HepG2 (cell line): Measurements from ENCODE around the gene KCNJ6. TPM values are rescaled to one million over a fixed set of nuclear protein-coding genes. Genes with fewer than 3 reads are reported as not detected.

ENCODE experiments used
- ATAC-seq: fragments of 200-7000 bp; cut with Tn5 transposase; 3 replicates; pipeline ENCODE4 v1.9.1; 2020; ENCODE audit warnings: mild to moderate bottlenecking, moderate library complexity
- BruUV-seq: library from RNA; stranded (reverse); fragments of 400-500 nt; replicated peaks from 2 replicates; lab custom pipeline; 2021; lab: Mats Ljungman, UMichigan
- CTCF ChIA-PET: fragments of 300-600 bp; formaldehyde crosslinking; extraction: SDS; loops from one replicate; lab custom pipeline; 2021; ENCODE audit warnings: low total read pairs, inconsistent platforms, low intra/inter-chr PET ratio; lab: Yijun Ruan, JAX
- POLR2A ChIA-PET: fragments of 350-600 bp; sonication (Branson Sonifier 250); formaldehyde crosslinking; loops from one replicate; lab custom pipeline; 2020; ENCODE audit warnings: antibody characterized with exemption, inconsistent platforms; lab: Yijun Ruan, JAX
- DNase-seq: peaks from one replicate; pipeline ENCODE4 v3.0.0-alpha.2; 2015; ENCODE audit warnings: low spot score
- FAIRE-seq: peaks from 3 replicates; lab custom pipeline; 2011; peaks lifted over from hg19 to GRCh38; lab: Jason Lieb, UNC
- H2AFZ ChIP-seq: one replicate; pipeline ENCODE4 v1.6.1; 2011; ENCODE audit warnings: low read length, inconsistent platforms
- H3K27ac ChIP-seq: fragments of 300-600 bp; 3 replicates; pipeline ENCODE4 v1.8.0; 2011; ENCODE audit warnings: mixed run types, mild to moderate bottlenecking, mixed read lengths, low read length, inconsistent platforms; ENCODE audit not compliant: insufficient read depth; ENCODE audit errors: extremely low read length
- H3K27me3 ChIP-seq, 2 experiments: fragments of 200-600 bp in 1 of 2; 2 replicates in 1 of 2; 3 replicates in 1 of 2; pipeline versions ENCODE4 v1.6.0 to v1.8.0; 2011; ENCODE audit warnings: low read length in 2 of 2, mild to moderate bottlenecking in 2 of 2, moderate library complexity in 2 of 2, inconsistent platforms in 1 of 2; ENCODE audit not compliant: insufficient read depth in 2 of 2, control insufficient read depth in 1 of 2
- H3K36me3 ChIP-seq, 2 experiments: fragments of 200-600 bp in 1 of 2; replicated peaks in 1 of 2; 2 replicates in 1 of 2; 3 replicates in 1 of 2; pipeline versions ENCODE4 v1.5.1 to v1.8.0; 2011; ENCODE audit warnings: low read length in 2 of 2, inconsistent platforms in 1 of 2; ENCODE audit not compliant: insufficient read depth in 2 of 2, control insufficient read depth in 1 of 2
- H3K4me1 ChIP-seq: 2 replicates; pipeline ENCODE4 v1.5.1; 2012; ENCODE audit warnings: low read length, inconsistent platforms; ENCODE audit not compliant: insufficient read depth
- H3K4me2 ChIP-seq: 2 replicates; pipeline ENCODE4 v1.6.0; 2011; ENCODE audit warnings: low read depth, low read length, inconsistent platforms
- H3K4me3 ChIP-seq, 3 experiments: fragments of 200-600 bp in 1 of 3; sonication (generic), shearing (Covaris generic) in 1 of 3; replicated peaks in 1 of 3; 2 replicates each; pipeline ENCODE4 v1.5.1; 2011 to 2016; ENCODE audit warnings: low read length in 3 of 3, inconsistent platforms in 2 of 3, low read depth in 2 of 3, mild to moderate bottlenecking in 2 of 3, control low read depth in 1 of 3, mixed read lengths in 1 of 3; ENCODE audit not compliant: insufficient read depth in 1 of 3
- H3K79me2 ChIP-seq: one replicate; pipeline ENCODE4 v1.6.1; 2011; ENCODE audit warnings: low read length, inconsistent platforms; ENCODE audit not compliant: insufficient read depth
- H3K9ac ChIP-seq: 2 replicates; pipeline ENCODE4 v1.6.0; 2011; ENCODE audit warnings: mild to moderate bottlenecking, low read depth, low read length, inconsistent platforms; ENCODE audit not compliant: insufficient read depth
- H3K9me3 ChIP-seq: 2 replicates; pipeline ENCODE4 v1.5.1; 2012; ENCODE audit warnings: mild to moderate bottlenecking, low read length
- H4K20me1 ChIP-seq: 2 replicates; pipeline ENCODE4 v1.6.0; 2011; ENCODE audit warnings: inconsistent platforms, mild to moderate bottlenecking, low read length, moderate library complexity; ENCODE audit not compliant: insufficient read depth
- CBX1 ChIP-seq: IDR thresholded peaks from one replicate; pipeline ENCODE4 v1.6.1; 2016; ENCODE audit warnings: antibody characterized with exemption, low read depth
- FOXO1 ChIP-seq: sonication (generic); formaldehyde crosslinking; IDR thresholded peaks from 2 replicates; pipeline ENCODE4 v1.4.0; 2020; ENCODE audit warnings: missing genetic modification reagents
- KLF15 ChIP-seq: sonication (generic); formaldehyde crosslinking; IDR thresholded peaks from 2 replicates; pipeline ENCODE4 v1.8.1; 2023; ENCODE audit warnings: borderline replicate concordance, mild to moderate bottlenecking, inconsistent platforms, missing genetic modification reagents, mixed read lengths
- MAF1 ChIP-seq: sonication (generic); formaldehyde crosslinking; IDR thresholded peaks from 2 replicates; pipeline ENCODE4 v1.5.0; 2020; ENCODE audit warnings: missing genetic modification reagents, borderline replicate concordance
- MBNL3 ChIP-seq: fragments of 250-450 bp; sonication (Bioruptor Pico); conservative IDR thresholded peaks from 2 replicates; pipeline ENCODE4 v1.8.0; 2022; ENCODE audit warnings: mild to moderate bottlenecking, inconsistent platforms
- ZBED4 ChIP-seq: sonication (generic); formaldehyde crosslinking; IDR thresholded peaks from 2 replicates; pipeline ENCODE4 v1.4.0; 2020; ENCODE audit warnings: missing genetic modification reagents, borderline replicate concordance
- ZFP36L1 ChIP-seq: sonication (generic); formaldehyde crosslinking; IDR thresholded peaks from 2 replicates; pipeline ENCODE4 v1.8.0; 2022; ENCODE audit warnings: mild to moderate bottlenecking, missing genetic modification reagents, moderate library complexity
- ZNF570 ChIP-seq: sonication (generic); formaldehyde crosslinking; IDR thresholded peaks from 2 replicates; pipeline ENCODE4 v1.4.0; 2020; ENCODE audit warnings: mild to moderate bottlenecking, missing genetic modification reagents, borderline replicate concordance
- ZNF576 ChIP-seq: sonication (generic); formaldehyde crosslinking; IDR thresholded peaks from 2 replicates; pipeline ENCODE4 v1.4.0; 2020; ENCODE audit warnings: mild to moderate bottlenecking, missing genetic modification reagents
- WGBS: methylation state at CpG from one replicate; pipeline ENCODE4 v1.1.6; 2017; ENCODE audit warnings: low lambda C conversion rate; 5-methylcytosine and 5-hydroxymethylcytosine counted together
- in situ Hi-C: cut with HindIII; loops from 2 replicates; pipeline ENCODE4 v1.10.0; 2017; ENCODE audit warnings: low pct_unique_long_range_greater_than_20kb; ENCODE audit not compliant: extremely low pct_ligation_motif_present
- intact Hi-C: fragments of 100-400 bp; cut with micrococcal nuclease; formaldehyde crosslinking; loops from one replicate; pipeline ENCODE4 v1.10.0; 2022; ENCODE audit not compliant: unreplicated experiment
- polyA plus RNA-seq, 8 experiments: library from polyadenylated mRNA; depleted of rRNA in 3 of 8; stranded (reverse) in 7 of 8; unstranded in 1 of 8; fragments of >200 nt; fragmentation: Illumina TruSeq in 4 of 8; extraction: Trizol in 4 of 8; gene quantifications; 2 replicates each; pipeline versions ENCODE4 v1.2.1 to v1.2.3, GENCODE V29; 2011 to 2016; ENCODE audit warnings: low read depth in 4 of 8, missing spikeins in 1 of 8, mixed read lengths in 1 of 8; ENCODE audit not compliant: insufficient read depth in 1 of 8
- total RNA-seq, 5 experiments: library from RNA; depleted of rRNA; stranded (reverse); fragments of >200 nt; fragmentation: Illumina TruSeq; extraction: Trizol; gene quantifications; 2 replicates each; pipeline ENCODE4 v1.2.3, GENCODE V29; 2016; ENCODE audit warnings: low read depth in 1 of 5

The KCNJ6 gene
- total and polyA plus RNA-seq, 2 of the 13 experiments (the other 11 are each of a cell fraction or from before 2014, with no cell fraction given), result not detected

- TF ChIP-seq ZBED4 (CRISPR knock-in tag), result no peak
These were observed 321.7 kb downstream of the KCNJ6 start (continued) for GRCh38 chr21:37594472-37594951.

- FAIRE-seq, result no peak
- no peak overlapping the region for H3K9ac ChIP-seq
- no peak for DNase-seq
- 37% methylated on average over 11 of the region's 19 CpGs for WGBS
- H3K9me3 ChIP-seq, result no peaks in the 10 kb centered on the region
- ATAC-seq, result no peak
- no TSS peak for BruUV-seq
- CTCF ChIA-PET, result no interaction called here
- H2AFZ ChIP-seq, result no peak overlapping the region
- H4K20me1 ChIP-seq, result no peaks in the 10 kb centered on the region
- POLR2A ChIA-PET, result no interaction called here
- H3K4me3 ChIP-seq, result no peak overlapping the region
- H3K79me2 ChIP-seq, result no peaks in the 10 kb centered on the region
- H3K4me2 ChIP-seq, result no peak overlapping the region
- H3K36me3 ChIP-seq, result no peaks in the 10 kb centered on the region
- intact Hi-C loops (no loop called here), in situ Hi-C loops (no loop called here)
- no peaks in the 10 kb centered on the region for H3K4me1 ChIP-seq
- H3K27me3 ChIP-seq, result peaks cover 1 to 25% of the 10 kb centered on the region in 2 experiments; a peak in 2 of 5 replicates
- H3K27ac ChIP-seq, result no peak overlapping the region
- no peak for TF ChIP-seq MAF1
- no peak for TF ChIP-seq FOXO1 (CRISPR knock-in tag)
- TF ChIP-seq ZNF576, result no peak
- TF ChIP-seq ZFP36L1 (CRISPR knock-in tag), result no peak
- TF ChIP-seq CBX1, result no peak
- no peak for TF ChIP-seq ZBED4 (CRISPR knock-in tag)
- TF ChIP-seq KLF15 (CRISPR knock-in tag), result no peak
- TF ChIP-seq MBNL3, result no peak
- TF ChIP-seq ZNF570 (CRISPR knock-in tag), result no peak
These were observed 322.4 kb downstream of the KCNJ6 start for GRCh38 chr21:37593740-37594471.
